NOMO-1 (cell line): ENCODE results near the gene CENPM.

ENCODE experiments used
- DNase-seq, 2 experiments: peaks; one replicate each; lab custom pipeline; 2025; ENCODE audit not compliant: unreplicated experiment in 2 of 2; lab: John Stamatoyannopoulos, UW

The CENPM gene

GRCh38 chr22:41946629-41947423 lies at the start of gene CENPM:
CENPM (minus strand) TSS chr22:41947152; CDS start chr22:41947076, 76 bp downstream.
- peak; percentile 95 for DNase-seq

GRCh38 chr22:41995211-41995610 lies 48.3 kb upstream of the CENPM start:
- no peak for DNase-seq

DNA sequence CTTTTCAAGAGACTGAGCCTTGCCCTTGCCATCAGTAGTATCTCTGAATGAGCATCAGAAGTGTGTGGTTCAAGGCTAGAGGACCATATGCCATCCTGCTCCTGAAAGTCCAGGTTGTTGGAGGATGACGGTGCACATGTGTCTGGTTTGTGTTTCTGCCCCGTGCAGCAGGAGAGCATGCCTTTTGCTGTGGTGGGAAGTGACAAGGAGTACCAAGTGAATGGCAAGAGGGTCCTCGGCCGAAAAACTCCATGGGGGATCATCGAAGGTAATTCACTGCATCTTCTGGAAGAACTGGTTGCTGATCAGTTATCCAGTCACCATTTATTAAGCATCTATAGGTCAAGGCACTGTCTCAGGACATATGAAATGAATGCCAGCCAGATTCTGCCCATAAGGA lies 45.5 kb upstream of the CENPM start:
- no peak for DNase-seq

DNA sequence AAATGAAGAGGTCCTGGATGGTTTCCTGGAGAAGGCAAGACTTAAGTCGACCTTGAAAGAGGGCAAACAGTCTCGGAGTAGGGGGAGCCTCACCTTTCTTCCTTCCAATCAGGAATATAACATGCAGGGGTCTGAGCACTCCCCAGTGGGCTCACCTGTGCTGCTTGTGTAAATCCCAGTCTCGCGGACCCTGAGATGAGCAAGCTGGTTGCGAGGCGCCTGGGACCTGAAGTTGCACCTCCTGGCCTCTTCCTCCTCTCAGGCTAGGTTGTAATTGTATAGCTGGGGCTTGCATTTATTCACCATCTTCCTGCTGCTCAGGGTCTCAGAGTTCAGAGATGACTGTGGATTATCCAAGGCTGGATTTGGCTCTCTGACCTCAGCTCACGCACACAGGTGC lies 44.2 kb upstream of the CENPM start:
- DNase-seq: no peak

- no peak for DNase-seq
Measured at GRCh38 chr22:41989246-41989645, 42.3 kb upstream of the CENPM start.

DNA sequence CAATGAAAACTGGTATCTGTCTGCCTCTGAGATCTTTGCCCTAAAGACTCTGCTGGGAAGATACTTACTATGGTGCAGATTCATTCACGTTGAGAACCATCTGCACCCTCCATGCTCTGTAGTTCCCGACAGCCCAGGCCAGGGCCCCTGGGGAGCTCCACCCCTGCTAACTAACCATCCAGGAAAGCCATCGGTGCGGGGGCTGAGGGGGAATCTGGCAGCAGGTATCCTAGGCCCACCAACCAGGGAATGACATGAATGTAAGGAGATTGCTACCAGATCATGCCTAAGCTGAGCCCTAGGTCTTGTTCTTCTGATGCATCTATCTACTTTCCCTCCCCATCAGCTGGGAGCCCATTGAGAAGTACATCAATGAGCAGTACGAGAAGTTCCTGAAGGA lies 40.3 kb upstream of the CENPM start:
- no peak for DNase-seq

GRCh38 chr22:41983513-41984405 lies 36.8 kb upstream of the CENPM start:
- peak; percentile 59 to 81 for DNase-seq

- DNase-seq: no peak
Measured at GRCh38 chr22:41982865-41983264, 35.9 kb upstream of the CENPM start.

DNA sequence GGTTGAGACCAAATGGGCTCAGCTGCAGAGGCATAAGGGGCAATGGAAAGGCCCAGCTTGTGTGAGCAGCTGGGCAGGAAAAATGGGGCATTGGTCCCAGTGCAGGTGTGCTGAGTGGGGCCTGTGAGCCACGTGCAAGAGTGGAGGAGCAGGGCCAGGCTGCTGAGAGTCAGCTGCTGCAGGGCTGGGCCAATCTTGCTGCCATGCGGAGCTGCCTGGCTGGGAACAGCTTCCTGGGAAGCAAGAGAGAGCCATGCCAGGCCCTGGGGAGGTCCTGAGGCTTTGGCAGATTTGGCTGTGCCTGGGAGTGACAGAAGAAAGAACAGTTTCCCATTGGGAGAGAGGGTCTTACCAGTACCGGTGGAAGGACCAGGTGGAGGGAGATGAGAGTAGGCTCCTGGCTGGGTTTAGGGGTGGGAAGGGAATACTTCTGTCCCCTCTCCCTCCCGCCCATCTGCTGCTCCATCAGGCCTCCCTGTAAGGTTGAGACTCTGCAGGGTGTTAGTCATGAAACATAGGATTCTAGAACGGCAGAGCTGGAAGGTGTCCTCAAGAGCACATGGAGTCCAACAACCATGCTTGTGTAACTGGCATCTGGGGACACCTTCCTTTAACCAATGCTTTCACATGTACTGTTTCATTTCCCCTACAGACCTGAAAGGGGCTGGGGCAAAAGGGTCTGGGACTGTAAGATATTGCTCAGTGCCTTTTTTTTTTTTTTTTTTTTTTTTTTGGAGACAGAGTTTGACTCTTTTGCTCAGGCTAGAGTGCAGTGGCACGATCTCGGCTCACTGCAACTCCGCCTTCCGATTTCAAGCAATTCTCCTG lies 32.7 kb upstream of the CENPM start:
- no peak for DNase-seq

DNA sequence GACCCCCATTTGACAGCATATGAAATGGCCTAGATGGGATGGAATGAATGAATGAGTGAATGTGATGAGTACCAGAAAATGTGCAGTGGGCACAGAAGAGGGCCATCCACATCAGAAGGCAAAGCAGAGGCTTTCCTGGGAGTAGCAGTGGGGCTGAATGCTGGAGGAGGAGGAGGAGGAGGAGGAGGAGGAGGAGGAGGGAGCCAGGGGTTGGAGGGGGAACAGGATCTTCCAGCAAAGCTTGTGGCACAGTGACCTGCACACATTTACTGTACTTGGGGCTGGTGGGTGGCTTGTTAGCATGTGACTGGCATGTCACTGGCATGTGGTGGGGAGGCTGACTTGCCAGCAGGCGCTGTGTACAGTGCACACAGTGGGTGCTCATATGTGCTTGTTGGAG lies 31.8 kb upstream of the CENPM start:
- no peak for DNase-seq

GRCh38 chr22:41976961-41977566 lies 30.1 kb upstream of the CENPM start:
- DNase-seq: no peak

DNA sequence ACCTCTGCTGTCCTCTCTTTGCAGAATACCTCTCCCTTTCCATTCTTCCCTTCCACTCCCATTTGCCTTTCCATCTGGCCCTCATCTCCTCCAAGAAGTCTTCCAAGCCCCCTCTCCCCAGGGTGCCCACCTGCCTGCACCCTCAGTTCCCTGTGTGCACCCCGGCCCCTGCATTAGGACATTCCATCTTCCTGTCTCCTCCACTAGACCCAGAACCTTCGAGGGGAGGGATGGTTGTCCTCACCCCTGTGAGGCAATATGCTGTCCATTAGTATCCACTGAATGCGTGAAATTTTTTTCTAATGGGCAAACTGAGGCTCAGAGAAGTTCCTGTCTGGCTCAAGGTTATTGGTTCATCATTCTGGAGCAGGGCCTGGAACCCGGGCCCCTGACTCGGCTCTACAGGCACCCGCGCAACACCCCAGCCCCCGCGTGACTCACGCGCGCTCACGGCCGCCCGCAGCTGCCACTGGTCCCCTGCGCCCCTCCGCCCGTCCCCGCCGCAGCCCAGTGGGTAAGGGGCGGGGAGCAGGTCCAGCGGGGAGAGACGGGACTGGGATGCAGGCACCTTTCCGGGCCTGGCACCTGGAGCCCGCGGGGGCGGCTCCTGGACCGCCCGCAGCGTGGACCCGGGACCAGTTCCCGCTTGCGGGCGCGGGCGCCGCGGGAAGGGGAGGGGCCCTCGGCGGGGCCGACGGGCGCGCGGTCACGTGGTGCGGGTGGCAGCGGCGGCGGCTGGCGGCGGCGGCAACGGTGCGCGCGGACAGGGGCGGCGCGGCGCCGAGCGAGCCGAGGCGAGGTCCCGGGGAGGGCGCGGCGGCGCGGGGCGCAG lies 29.3 kb upstream of the CENPM start:
- DNase-seq: peak; percentile 36 to 41

DNA sequence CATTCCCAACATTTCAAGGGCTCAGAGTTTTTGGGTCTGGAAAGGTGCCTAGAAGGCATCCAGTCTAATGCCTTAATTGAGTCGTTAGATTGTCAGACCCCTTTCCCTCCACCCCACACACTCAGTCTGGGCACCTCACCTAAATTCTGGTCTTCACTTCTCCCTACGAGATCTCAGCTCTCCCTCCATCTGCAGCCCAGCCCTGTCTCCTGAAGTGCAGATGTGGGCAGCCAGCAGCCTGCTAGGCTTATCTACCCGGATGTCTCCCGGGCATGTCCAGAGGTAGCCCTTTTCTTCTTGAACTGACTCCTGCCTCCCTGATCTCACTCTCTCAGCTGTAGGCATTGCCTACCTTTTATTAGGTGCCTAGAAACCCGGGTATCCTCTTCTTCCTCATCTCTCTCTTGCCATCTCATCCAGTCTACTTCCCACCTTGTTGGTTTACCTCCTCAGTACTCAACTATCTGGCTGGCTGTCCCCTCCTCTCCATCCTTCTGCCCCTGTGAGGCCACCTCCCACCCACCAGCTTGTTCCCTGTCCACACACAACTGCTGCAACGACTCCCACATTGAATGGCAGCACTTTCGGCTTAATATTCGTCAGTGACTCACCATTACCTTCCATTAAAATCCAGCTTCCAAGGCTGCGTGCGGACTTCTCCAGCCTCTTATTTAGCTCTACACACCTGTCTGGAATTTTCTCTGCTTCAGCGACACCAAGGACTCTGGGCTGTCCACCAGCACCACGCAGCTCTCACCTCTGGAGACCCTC lies 28.5 kb upstream of the CENPM start:
- no peak for DNase-seq

GRCh38 chr22:41974691-41975290 lies 27.8 kb upstream of the CENPM start:
- no peak for DNase-seq

- DNase-seq: no peak
Measured at GRCh38 chr22:41971431-41971830, 24.5 kb upstream of the CENPM start.

- no peak for DNase-seq
Measured at GRCh38 chr22:41970601-41971000, 23.6 kb upstream of the CENPM start.

GRCh38 chr22:41969110-41969646 lies 22.2 kb upstream of the CENPM start, which contains the start of gene SEPTIN3:
SEPTIN3 (plus strand) TSS chr22:41969443; CDS start chr22:41971493, 2,050 bp downstream.
- no peak for DNase-seq

DNA sequence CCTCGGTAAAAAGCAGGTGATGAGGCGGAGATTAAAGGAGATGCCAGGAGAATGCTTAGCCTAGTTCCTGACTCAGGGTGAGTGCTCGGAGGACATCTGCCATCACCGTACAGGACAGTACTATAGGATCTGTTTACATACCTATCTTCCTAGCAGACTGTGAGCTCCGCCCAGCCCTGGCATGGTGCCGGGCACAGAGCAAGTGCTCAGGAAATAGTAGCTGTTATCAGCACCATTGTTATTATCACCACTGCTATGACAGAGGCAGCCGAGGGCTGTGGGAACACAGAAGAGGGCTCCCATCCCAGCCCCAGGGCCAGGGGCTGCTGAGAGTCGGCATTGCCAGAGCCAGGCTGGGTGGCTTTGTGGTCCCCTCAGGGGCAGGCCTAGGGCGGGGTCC lies 21.6 kb upstream of the CENPM start:
- DNase-seq: no peak
